Measurements from ENCODE around the gene EED. TPM values are rescaled to one million over a fixed set of nuclear protein-coding genes. Genes with fewer than 3 reads are reported as not detected.

EED gene
- polyA plus RNA-seq, 1 donor from 2014 or later: 40.1 TPM

GRCh38 chr11:86237267-86237804 is 7.2 kb upstream of the EED start:
- H3K79me2 ChIP-seq (replicated peaks; ENCODE audit: insufficient read depth, low read length): no peaks in the 10 kb centered on the region
- H3K36me3 ChIP-seq (ENCODE audit: insufficient read depth, low read length): no peaks in the 10 kb centered on the region
- H3K4me2 ChIP-seq (ENCODE audit: low read length): no peak overlapping the region
- TF ChIP-seq MXI1 (conservative IDR thresholded peaks at IDR 0.05; ENCODE audit: poor library complexity, severe bottlenecking): no peak
- TF ChIP-seq TAF1 (IDR thresholded peaks at IDR 0.05; ENCODE audit: low read depth): no peak
- no peak for TF ChIP-seq EP300 (conservative IDR thresholded peaks at IDR 0.05; ENCODE audit: poor library complexity, severe bottlenecking)
- no peak for TF ChIP-seq RAD21 (conservative IDR thresholded peaks at IDR 0.05)
- TF ChIP-seq REST (IDR thresholded peaks at IDR 0.05; ENCODE audit: borderline replicate concordance): no peak
- TF ChIP-seq EZH2 (IDR thresholded peaks at IDR 0.05; ENCODE audit: borderline replicate concordance, insufficient read depth, low read length, poor library complexity, severe bottlenecking): no peak
- no peak for TF ChIP-seq SMC3 (conservative IDR thresholded peaks at IDR 0.05; ENCODE audit: poor library complexity)
- TF ChIP-seq CTCF (IDR thresholded peaks at IDR 0.05; ENCODE audit: poor library complexity, severe bottlenecking): no peak
- TF ChIP-seq POLR2AphosphoS5 (IDR thresholded peaks at IDR 0.05): no peak
- H3K27me3 ChIP-seq (ENCODE audit: insufficient read depth, low read depth, low read length): no peaks in the 10 kb centered on the region
- no peaks in the 10 kb centered on the region for H3F3A ChIP-seq (ENCODE audit: insufficient read depth, low read length, poor library complexity, severe bottlenecking)
- no peaks in the 10 kb centered on the region for H3K9me3 ChIP-seq (ENCODE audit: low read length)
- H3K27ac ChIP-seq (ENCODE audit: low read length): no peak overlapping the region
- H4K20me1 ChIP-seq (ENCODE audit: insufficient read depth): no peaks in the 10 kb centered on the region
- H3K9ac ChIP-seq (ENCODE audit: low read length): no peak overlapping the region
- no peak overlapping the region for H3K4me3 ChIP-seq (ENCODE audit: low read length)
- H2AFZ ChIP-seq (ENCODE audit: low read depth, low read length): no peak overlapping the region
- no peaks in the 10 kb centered on the region for H3K9me2 ChIP-seq (ENCODE audit: insufficient read depth, low read length)

- no peaks in the 10 kb centered on the region for H3F3A ChIP-seq (ENCODE audit: insufficient read depth, low read length, poor library complexity, severe bottlenecking)
- no peak overlapping the region for H3K27ac ChIP-seq (ENCODE audit: low read length)
- H3K79me2 ChIP-seq (replicated peaks; ENCODE audit: insufficient read depth, low read length): no peaks in the 10 kb centered on the region
- H3K9me2 ChIP-seq (ENCODE audit: insufficient read depth, low read length): no peaks in the 10 kb centered on the region
- no peak overlapping the region for H2AFZ ChIP-seq (ENCODE audit: low read depth, low read length)
- H3K27me3 ChIP-seq (ENCODE audit: insufficient read depth, low read depth, low read length): no peaks in the 10 kb centered on the region
- no peaks in the 10 kb centered on the region for H4K20me1 ChIP-seq (ENCODE audit: insufficient read depth)
- TF ChIP-seq RAD21 (conservative IDR thresholded peaks at IDR 0.05) (no peak), CTCF (IDR thresholded peaks at IDR 0.05; ENCODE audit: poor library complexity, severe bottlenecking) (no peak), EZH2 (IDR thresholded peaks at IDR 0.05; ENCODE audit: borderline replicate concordance, insufficient read depth, low read length, poor library complexity, severe bottlenecking) (no peak), SMC3 (conservative IDR thresholded peaks at IDR 0.05; ENCODE audit: poor library complexity) (no peak), POLR2AphosphoS5 (IDR thresholded peaks at IDR 0.05) (no peak), REST (IDR thresholded peaks at IDR 0.05; ENCODE audit: borderline replicate concordance) (no peak), EP300 (conservative IDR thresholded peaks at IDR 0.05; ENCODE audit: poor library complexity, severe bottlenecking) (no peak), MXI1 (conservative IDR thresholded peaks at IDR 0.05; ENCODE audit: poor library complexity, severe bottlenecking) (no peak), TAF1 (IDR thresholded peaks at IDR 0.05; ENCODE audit: low read depth) (no peak)
- no peak overlapping the region for H3K4me2 ChIP-seq (ENCODE audit: low read length)
- H3K36me3 ChIP-seq (ENCODE audit: insufficient read depth, low read length): no peaks in the 10 kb centered on the region
- no peak overlapping the region for H3K4me3 ChIP-seq (ENCODE audit: low read length)
- no peaks in the 10 kb centered on the region for H3K9me3 ChIP-seq (ENCODE audit: low read length)
- H3K9ac ChIP-seq (ENCODE audit: low read length): no peak overlapping the region
Observed at GRCh38 chr11:86240164-86240563, 4.4 kb upstream of the EED start.
